ENCODE data around the gene FTCD.
"Not testable (repeated sequence)": the region's sequence is repeated elsewhere in the genome, so short reads cannot be mapped to it uniquely, and the experiment has no call there.

Gene FTCD

GRCh38 chr21:46187261-46187660 lies 31.9 kb upstream of the FTCD start:
- no peak for ATAC-seq (ENCODE audit: low read depth)
- TF ChIP-seq CTCF (IDR thresholded peaks at IDR 0.05; ENCODE audit: poor library complexity, severe bottlenecking): no peak
- no peaks in the 10 kb centered on the region for H3K27me3 ChIP-seq (ENCODE audit: insufficient read depth, poor library complexity, severe bottlenecking)
- H3K4me3 ChIP-seq (ENCODE audit: severe bottlenecking): no peak overlapping the region
- no peaks in the 10 kb centered on the region for H3K9me3 ChIP-seq (ENCODE audit: severe bottlenecking)
- H3K27ac ChIP-seq (ENCODE audit: poor library complexity, severe bottlenecking): no peak overlapping the region
- H3K36me3 ChIP-seq (ENCODE audit: low read depth): peaks cover 35% of the 10 kb centered on the region
- H3K4me1 ChIP-seq (ENCODE audit: insufficient read depth, poor library complexity, severe bottlenecking): peaks cover 18% of the 10 kb centered on the region
- no peak for DNase-seq (ENCODE audit: low spot score)

GRCh38 chr21:46185716-46186115 lies 30.3 kb upstream of the FTCD start:
- Histone ChIP-seq H3K27ac (ENCODE audit: poor library complexity, severe bottlenecking) (peak overlapping the region; percentile 54), H3K36me3 (ENCODE audit: low read depth) (peaks cover 20% of the 10 kb centered on the region), H3K9me3 (ENCODE audit: severe bottlenecking) (no peaks in the 10 kb centered on the region), H3K4me1 (ENCODE audit: insufficient read depth, poor library complexity, severe bottlenecking) (peaks cover 18% of the 10 kb centered on the region), H3K27me3 (ENCODE audit: insufficient read depth, poor library complexity, severe bottlenecking) (no peaks in the 10 kb centered on the region), H3K4me3 (ENCODE audit: severe bottlenecking) (no peak overlapping the region)
- DNase-seq (ENCODE audit: low spot score) (no peak), ATAC-seq (ENCODE audit: low read depth) (no peak)
- TF ChIP-seq CTCF (IDR thresholded peaks at IDR 0.05; ENCODE audit: poor library complexity, severe bottlenecking): no peak

DNA sequence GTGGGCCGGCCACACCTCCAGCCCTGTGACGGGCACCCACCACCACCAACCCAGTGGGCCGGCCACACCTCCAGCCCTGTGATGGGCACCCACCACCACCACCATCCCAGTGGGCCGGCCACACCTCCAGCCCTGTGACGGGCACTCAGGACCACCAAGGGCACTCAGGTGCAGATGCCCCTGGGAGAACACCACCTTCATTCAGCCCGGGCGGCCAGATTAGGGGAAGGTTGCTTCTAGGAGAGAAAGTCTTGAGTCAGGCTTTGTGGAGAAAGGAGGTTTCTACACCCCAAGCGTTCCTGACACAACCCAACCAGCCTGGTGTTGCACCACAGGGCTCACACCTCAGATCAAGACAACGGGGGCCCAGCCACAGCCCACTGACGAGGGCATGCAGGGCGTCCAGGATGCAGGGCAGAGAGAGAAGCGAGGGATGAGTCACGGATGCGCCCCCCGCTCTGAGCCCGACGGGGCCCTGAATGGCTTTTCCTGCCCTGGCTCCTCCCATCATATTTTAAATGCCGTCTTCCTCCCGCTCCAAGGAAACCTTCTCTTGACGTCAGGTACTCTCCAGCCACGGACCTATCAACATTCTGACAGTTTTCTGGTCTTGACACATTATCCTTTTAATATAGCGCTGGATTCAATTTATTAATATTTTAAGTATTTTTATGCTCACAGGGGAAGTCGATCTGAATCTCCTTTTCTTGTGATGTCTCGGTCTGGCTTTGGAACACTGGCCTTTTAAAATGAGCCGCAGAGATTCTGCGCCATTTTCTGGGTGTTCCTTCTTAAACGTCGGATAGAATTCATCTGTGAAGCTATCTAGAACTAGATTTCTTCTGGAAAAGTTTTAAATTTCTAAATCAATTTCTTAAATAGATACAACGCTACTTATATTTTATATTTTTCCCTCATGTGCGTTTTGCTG lies 29.5 kb upstream of the FTCD start:
- H3K4me3 ChIP-seq (ENCODE audit: severe bottlenecking): peak overlapping the region; percentile 55
- H3K4me1 ChIP-seq (ENCODE audit: insufficient read depth, poor library complexity, severe bottlenecking): peaks cover 18% of the 10 kb centered on the region
- TF ChIP-seq CTCF (IDR thresholded peaks at IDR 0.05; ENCODE audit: poor library complexity, severe bottlenecking): no peak
- no peaks in the 10 kb centered on the region for H3K9me3 ChIP-seq (ENCODE audit: severe bottlenecking)
- peaks cover 16% of the 10 kb centered on the region for H3K36me3 ChIP-seq (ENCODE audit: low read depth)
- peak overlapping the region; percentile 54 for H3K27ac ChIP-seq (ENCODE audit: poor library complexity, severe bottlenecking)
- no peaks in the 10 kb centered on the region for H3K27me3 ChIP-seq (ENCODE audit: insufficient read depth, poor library complexity, severe bottlenecking)
- ATAC-seq (ENCODE audit: low read depth) (peak; percentile 74), DNase-seq (ENCODE audit: low spot score) (peak; percentile 93)

- no peak for TF ChIP-seq CTCF (IDR thresholded peaks at IDR 0.05; ENCODE audit: poor library complexity, severe bottlenecking)
- Histone ChIP-seq H3K4me1 (ENCODE audit: insufficient read depth, poor library complexity, severe bottlenecking) (peaks cover 15% of the 10 kb centered on the region), H3K4me3 (ENCODE audit: severe bottlenecking) (peak within 1 kb of the TSS; percentile 75), H3K27ac (ENCODE audit: poor library complexity, severe bottlenecking) (peak within 1 kb of the TSS; percentile 54), H3K9me3 (ENCODE audit: severe bottlenecking) (no peaks in the 10 kb centered on the region), H3K36me3 (ENCODE audit: low read depth) (peaks cover 13% of the 10 kb centered on the region), H3K27me3 (ENCODE audit: insufficient read depth, poor library complexity, severe bottlenecking) (no peaks in the 10 kb centered on the region)
- DNase-seq (ENCODE audit: low spot score) (no peak), ATAC-seq (ENCODE audit: low read depth) (peak; percentile 79)
These were observed 28.7 kb upstream of the FTCD start, which contains the start of gene SPATC1L for GRCh38 chr21:46183910-46184624. Gene SPATC1L, minus strand, starts transcription at chr21:46184459. Its CDS starts 1,643 bp downstream, at chr21:46182816.

DNA sequence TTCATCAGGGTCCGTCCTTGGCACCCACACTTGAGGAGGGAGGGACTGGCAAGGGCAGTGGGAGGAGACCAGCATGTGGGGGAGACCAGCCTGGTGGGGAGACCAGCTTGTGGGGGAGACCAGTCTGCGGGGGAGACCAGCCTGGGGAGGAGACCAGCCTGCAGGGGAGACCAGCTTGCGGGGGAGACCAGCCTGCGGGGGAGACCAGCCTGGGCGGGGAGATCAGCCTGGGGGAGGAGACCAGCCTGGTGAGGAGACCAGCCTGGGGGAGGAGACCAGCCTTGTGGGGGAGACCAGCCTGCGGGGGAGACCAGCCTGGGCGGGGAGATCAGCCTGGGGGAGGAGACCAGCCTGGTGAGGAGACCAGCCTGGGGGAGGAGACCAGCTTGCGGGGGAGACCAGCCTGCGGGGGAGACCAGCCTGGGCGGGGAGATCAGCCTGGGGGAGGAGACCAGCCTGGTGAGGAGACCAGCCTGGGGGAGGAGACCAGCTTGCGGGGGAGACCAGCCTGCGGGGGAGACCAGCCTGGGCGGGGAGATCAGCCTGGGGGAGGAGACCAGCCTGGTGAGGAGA lies 28.0 kb upstream of the FTCD start:
- not testable (repeated sequence) for H3K36me3 ChIP-seq (ENCODE audit: low read depth); H3K4me1 ChIP-seq (ENCODE audit: insufficient read depth, poor library complexity, severe bottlenecking); ATAC-seq (ENCODE audit: low read depth); DNase-seq (ENCODE audit: low spot score); H3K27me3 ChIP-seq (ENCODE audit: insufficient read depth, poor library complexity, severe bottlenecking); H3K9me3 ChIP-seq (ENCODE audit: severe bottlenecking); H3K27ac ChIP-seq (ENCODE audit: poor library complexity, severe bottlenecking)
- H3K4me3 ChIP-seq (ENCODE audit: severe bottlenecking): peak overlapping the region; percentile 75

Measured in RWPE2 (cell line).